ENCODE data around the gene LRPAP1.

LRPAP1 gene

DNA sequence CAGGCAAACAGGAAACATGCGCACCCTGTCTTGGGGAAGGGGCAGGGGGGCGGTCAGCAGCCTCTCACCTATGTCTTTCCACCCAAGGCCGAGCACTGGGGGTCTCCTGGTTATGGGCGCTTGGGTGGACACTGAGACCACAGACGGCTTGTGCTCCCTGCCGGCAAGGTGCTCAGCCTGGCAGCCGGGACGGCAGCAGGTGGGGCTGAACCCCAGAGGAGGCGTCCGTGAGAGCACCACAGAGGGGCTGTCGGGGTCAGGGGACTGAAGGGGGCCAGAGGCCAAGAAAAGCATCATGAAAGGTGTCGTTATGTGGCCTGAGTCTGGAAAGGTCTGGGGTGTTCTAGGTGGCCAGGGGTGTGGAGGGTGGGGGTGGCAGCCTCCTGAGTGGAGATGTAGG is 49.5 kb downstream of the LRPAP1 start:
- DNase-seq (ENCODE audit: low read depth) = no peak
- TF ChIP-seq, protein P1, sequence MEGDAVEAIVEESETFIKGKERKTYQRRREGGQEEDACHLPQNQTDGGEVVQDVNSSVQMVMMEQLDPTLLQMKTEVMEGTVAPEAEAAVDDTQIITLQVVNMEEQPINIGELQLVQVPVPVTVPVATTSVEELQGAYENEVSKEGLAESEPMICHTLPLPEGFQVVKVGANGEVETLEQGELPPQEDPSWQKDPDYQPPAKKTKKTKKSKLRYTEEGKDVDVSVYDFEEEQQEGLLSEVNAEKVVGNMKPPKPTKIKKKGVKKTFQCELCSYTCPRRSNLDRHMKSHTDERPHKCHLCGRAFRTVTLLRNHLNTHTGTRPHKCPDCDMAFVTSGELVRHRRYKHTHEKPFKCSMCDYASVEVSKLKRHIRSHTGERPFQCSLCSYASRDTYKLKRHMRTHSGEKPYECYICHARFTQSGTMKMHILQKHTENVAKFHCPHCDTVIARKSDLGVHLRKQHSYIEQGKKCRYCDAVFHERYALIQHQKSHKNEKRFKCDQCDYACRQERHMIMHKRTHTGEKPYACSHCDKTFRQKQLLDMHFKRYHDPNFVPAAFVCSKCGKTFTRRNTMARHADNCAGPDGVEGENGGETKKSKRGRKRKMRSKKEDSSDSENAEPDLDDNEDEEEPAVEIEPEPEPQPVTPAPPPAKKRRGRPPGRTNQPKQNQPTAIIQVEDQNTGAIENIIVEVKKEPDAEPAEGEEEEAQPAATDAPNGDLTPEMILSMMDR (IDR thresholded peaks at IDR 0.05; ENCODE audit: control insufficient read depth, extremely low read depth, insufficient read depth) = no peak
- H3K4me3 ChIP-seq (ENCODE audit: low read depth, low read length) = no peak overlapping the region

DNA sequence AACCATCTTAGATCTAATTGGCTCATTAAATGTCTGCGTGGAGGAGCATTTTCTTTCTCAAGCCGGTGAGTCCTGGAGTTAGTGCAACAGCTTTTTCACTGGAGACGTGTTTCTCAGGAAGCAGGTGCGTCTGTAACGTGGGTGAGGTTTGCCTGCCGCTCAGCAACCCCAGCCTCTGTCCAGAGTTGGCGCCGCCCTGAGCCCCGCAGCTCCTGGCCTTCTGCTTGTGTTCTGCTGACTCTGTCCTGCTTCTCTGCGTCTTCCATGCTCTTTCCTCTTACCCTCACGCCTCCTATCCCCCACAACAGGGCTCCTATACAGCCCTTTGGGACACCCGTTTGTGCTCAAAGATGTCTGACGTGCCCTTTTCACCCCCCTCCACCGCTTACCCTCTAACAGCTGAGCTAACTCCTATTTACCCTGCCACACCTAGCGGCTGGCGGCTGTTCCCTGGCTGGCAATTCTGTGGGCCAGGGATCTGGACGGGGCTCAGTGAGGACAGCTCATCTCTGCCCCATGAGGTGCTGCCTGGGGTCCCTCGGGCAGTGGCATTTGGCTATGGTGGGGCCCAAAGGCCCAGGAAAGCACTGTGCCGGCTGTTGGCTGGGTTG is 50.3 kb downstream of the LRPAP1 start:
- no peak for DNase-seq (ENCODE audit: low read depth)
- TF ChIP-seq, protein P1 (IDR thresholded peaks at IDR 0.05; ENCODE audit: control insufficient read depth, extremely low read depth, insufficient read depth) = no peak
- no peak overlapping the region for H3K4me3 ChIP-seq (ENCODE audit: low read depth, low read length)

DNA sequence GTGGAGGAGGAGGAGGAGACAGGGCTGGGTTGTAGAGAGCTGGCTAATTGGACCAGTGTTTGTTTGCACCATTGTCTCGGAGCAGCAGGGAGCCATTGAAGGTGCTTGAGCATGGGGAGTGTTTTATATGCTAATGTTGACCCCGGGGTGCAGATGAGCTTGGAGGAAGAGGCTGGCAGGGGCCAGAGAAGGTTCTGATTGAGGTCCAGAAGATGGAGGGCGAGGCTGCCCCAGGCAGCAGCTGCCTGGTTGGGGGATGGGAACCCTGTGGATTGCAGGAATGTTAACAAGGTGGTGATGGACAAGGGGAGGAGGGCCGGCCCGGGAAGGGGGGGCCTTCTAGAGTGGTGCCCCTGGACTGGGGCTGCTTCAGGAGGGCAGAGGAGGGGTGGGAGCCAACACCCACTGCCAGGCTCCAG is 51.1 kb downstream of the LRPAP1 start:
- H3K4me3 ChIP-seq (ENCODE audit: low read depth, low read length) = no peak overlapping the region
- TF ChIP-seq, protein P1 (IDR thresholded peaks at IDR 0.05; ENCODE audit: control insufficient read depth, extremely low read depth, insufficient read depth) = no peak
- no peak for DNase-seq (ENCODE audit: low read depth)

DNA sequence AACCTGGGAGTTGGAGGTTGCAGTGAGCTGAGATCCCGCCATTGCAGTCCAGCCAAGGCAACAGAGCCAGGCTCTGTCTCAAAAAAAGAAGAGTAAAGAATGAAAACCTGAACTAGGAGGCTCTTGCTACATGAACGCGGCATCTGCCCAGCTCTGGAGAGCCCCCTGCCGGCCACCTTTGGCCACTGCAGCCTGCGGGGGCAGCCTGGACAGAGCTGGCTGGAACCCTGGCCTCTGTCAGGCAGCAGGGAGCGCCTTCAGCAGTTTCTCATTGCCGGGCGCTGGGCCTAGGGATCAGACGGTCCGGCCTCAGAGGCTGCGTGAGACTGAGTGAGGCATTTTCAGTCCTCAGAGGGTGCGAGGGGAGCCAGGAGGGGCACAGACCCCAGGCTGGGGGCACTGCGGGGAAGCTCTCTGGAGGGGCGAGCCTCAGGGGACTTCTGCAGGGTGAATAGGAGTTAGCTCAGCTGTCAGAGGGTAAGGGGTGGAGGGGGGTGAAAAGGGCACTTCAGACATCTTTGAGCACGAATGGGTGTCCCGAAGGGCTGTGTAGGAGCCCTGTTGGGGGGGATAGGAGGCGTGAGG is 51.6 kb downstream of the LRPAP1 start:
- H3K4me3 ChIP-seq (ENCODE audit: low read depth, low read length) = no peak overlapping the region
- DNase-seq (ENCODE audit: low read depth) = peak; percentile 21
- TF ChIP-seq, protein P1 (IDR thresholded peaks at IDR 0.05; ENCODE audit: control insufficient read depth, extremely low read depth, insufficient read depth) = peak; percentile 98

DNA sequence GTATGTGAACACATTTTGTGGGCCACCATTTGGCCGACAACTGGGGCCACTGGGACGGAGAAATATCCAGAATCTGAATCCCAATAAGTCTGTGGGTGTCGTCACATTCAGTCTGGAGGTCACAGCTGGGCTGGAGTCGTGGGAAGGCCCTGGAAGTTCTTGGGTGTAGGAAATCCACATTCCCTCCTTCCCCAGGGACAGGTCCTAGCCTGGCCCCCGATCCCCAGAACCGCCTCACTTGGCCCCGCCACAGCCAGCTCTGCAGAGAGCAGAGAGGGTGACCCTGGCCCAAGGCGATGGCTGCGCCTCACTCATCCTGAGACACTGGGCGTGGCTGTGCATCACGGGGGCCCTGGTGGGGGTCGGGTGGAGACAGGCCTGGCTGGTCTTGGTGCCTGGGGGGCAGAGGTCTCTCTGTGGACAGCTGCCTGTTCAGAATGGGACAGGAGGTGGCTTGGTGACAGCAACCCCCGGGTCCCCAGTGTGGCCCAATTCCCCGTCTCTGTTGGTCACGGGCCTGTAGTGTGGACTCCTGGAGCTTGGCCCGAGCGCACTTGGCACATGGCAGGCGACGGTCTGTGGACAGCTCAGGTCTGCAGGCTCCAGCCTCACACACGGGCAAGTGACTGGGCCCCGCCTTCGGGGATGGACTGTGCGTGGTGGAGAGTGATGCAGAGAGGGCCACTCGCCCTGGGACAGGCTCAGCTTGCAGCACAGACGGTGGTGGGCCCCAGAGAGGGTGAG is 52.7 kb downstream of the LRPAP1 start:
- DNase-seq (ENCODE audit: low read depth) = no peak
- TF ChIP-seq, protein P1 (IDR thresholded peaks at IDR 0.05; ENCODE audit: control insufficient read depth, extremely low read depth, insufficient read depth) = no peak
- no peak overlapping the region for H3K4me3 ChIP-seq (ENCODE audit: low read depth, low read length)

DNA sequence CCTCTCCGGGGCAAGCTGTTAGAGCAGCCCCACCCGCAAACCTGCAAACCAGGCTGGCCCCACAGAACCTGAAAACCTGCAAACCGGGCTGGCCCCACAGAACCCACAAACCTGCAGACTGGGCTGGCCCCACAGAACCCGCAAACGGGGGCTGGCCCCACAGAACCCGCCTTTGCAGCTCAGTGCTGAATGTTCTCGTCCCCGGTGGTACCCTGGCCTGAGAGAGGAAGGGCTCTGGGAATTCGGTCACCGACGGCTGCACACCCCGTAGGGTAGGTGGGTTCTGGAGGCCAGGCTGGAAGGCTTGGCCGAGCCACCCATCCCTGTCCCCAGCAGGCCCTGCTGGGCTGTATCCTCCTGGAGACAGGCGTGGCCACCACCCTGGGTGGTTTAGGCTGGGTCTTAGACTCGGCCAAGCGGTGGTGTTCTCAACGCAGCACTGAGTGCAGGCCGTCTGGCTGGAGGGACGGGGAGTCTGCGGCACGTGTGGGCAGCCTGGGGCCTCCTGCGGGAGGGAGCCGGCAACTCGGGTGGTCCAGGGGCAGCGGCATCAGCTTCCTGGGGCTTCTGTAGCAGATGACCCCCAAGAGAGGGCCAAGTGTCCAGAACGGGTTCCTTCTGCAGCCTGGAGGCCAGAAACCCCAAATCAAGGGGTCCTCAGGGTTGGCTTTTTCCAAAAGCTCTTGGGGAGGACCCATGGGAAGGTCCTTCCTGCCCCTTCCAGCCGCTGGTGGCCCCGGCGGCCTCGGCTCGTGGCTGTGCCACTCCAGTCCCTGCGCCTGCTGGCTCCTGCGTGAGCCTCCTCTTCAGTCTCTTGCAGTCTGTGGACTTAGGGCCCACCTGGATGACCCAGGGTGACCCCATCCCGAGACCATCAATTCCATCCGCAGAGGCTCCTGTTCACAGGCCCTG is 53.5 kb downstream of the LRPAP1 start:
- DNase-seq (ENCODE audit: low read depth) = no peak

More for the DNA sequence above, 53.5 kb downstream of the LRPAP1 start:
- H3K4me3 ChIP-seq (ENCODE audit: low read depth, low read length) = no peak overlapping the region
- TF ChIP-seq, protein P1 (IDR thresholded peaks at IDR 0.05; ENCODE audit: control insufficient read depth, extremely low read depth, insufficient read depth) = no peak
